Stimulated activated CD4-positive, alpha-beta T cell treated with anti-CD3 and anti-CD28 coated beads, Interleukin-2, amount 100 ng/mL, for 48 hours (primary cell): Measurements from ENCODE around the gene CCDC116.
"Not testable (repeated sequence)": the region's sequence is repeated elsewhere in the genome, so short reads cannot be mapped to it uniquely, and the experiment has no call there.

ENCODE experiments used
- DNase-seq, 2 donors: peaks; one replicate each; pipeline ENCODE4 v3.0.0-alpha.2; 2020

CCDC116 gene

DNA sequence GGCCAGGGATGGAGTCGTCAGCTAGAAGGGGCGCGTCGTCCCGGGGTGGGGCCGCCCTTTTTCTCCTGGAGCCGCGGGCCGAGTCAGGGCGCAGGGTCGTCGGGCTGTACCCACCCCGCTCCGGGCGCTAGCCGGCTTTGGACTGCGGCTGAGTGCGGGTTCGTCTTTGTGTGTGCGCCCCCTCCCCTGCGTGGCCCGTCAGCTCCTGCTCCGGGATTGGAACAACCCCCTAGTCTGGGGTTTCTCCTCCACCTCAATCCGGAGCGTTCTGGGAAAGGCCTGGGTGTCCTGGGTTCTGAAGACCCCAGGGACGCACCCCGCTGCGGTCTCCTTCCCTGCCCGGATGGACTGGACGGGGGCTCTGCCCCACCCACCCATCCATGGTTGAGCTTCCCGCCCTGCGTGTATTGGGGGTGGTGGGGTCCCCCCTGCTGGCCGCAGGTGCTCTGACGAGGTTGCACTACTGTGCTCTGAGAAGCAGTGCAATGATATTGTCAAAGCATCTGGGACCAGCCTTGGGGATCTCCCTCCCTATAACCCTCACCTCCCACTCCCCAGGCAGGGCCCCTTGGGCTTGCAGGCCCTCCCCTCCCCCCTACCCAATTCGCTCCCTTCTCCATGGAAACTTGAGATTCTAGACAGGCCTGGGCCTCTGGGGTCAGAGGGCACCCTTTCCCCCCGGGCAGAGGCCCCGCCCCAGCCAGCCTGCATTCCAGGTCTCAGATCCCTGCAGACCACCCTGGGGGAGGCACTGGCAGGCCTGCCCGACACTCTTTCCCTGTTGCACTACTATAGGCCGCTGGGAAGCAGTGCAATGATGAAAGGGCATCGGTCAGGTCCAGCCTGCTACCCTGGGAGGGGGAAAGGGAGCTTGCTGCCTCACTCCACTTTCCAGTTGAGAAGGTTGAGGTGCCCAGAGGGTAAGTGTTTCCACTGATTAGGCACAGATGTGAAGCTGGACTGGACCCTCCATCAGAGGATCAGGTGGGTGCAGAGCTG is 20.3 kb downstream of the CCDC116 start:
- DNase-seq, result no peak

DNA sequence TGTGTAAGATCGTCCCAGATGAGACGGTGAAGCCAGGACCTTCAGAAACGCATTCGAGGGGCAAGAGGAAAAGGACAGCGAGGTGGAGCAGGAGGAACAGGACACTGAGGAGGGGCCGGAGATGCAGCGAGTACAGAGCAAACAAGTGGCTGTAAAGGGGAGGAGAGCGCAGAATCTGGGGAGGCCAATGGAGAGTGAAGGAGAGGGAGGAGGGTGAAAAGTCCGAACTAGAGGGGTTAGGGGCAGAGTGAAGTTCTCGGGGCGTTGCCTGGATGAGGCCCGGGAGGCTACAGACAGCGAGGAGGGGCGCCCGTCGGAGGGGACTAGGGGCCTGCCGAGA is 24.4 kb downstream of the CCDC116 start:
- DNase-seq, result no peak

DNA sequence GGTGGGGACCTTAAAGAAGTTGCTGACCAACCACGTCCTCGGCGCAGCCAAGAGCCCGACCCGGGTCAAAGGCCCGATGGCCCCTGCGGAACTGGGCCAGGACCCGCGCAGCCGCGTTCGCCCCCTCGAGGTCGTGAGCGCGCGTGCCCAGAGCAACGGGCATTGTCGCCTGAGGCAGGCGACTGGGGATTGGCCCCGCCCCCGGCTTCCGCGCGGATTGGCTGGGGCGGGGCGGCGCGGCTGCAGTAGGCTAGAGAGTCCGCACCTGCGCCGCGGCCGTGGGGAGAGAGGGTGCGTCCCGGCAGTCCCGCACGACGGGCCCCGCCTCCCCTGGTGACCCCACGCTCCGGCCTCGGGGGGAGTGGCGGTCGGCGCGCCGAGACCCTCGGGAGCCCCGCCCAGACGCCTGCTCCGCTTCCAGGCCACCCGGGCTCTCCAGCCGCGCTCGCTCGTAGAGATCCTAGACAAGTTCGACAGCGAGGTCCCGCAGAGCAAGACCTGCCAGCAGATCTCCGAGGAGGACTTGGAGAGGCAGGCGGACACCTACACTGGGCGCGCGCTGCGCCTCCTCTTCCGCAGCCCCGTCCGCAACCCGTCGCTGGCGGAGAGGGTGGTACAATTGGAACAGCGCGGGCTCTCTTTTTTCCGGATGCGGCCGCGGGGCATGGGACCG is 24.9 kb downstream of the CCDC116 start:
- peak; percentile 72 to 75 for DNase-seq

DNA sequence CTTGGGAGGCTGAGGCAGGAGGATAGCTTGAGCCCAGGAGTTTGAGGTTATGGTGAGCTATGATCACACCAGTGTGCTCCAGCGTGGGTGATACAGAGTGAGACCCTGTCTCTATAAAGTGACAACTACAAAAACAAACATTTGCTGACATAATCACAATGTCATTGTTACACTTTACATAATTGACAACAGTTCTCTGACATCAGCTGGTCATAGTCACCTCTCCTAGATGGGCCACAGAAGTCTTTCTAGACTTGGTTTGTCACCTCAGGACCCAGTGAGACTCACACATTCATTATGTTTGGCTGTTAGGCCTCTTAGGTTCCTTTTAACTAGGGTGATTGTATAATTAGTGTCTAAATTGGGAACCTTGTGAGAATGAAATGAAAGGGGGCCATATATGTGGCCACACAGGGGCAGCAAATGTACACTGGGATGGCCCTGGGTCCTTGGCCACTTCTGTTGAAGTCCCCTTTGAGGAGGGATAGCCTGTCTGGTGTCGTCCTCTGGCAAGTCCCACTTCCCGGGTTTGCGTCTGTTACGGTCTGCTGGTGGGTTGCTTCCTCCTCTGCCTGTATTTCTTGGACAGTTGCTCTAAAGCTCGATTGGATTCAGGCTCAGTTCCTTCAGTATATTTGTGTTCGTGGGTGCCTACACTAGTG is 27.4 kb downstream of the CCDC116 start:
- no peak for DNase-seq

DNA sequence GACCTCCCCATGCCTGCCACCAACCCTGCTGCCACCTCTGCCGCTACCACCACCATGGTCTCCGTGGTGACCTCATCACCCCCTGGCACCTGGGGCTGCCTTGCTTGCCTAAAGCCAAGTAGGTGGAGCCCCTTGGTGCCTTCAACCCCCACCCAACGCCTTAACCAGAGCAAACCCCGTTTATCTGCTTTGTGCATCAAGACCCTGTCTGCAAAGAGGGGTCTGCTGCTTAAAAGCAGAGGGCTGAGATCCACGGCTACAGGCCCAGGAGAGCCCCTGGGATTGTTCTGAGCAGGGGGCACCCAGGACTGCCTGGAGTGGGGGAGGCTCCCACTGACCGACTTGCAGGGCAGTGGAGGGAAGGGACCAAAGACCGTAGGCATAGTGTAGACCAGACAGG is 28.3 kb downstream of the CCDC116 start:
- no peak for DNase-seq

DNA sequence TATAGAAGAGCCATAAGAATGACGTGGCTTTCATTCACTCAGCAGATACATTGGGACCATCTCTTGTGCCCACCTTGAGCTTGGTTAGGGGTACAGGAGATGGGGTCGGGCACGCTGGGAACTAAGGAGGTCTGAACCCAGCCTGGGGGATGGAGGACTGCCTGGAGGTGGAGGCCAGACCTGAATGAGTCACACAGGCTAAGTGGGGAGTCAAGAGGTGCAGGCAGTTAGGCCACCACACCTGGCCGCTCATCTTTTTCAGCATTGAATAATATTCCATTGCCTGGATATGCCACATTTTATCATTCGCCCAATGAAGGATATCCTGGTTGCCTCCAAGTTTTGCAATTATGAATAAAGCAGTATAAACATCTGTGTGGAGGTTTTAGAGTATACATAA is 29.4 kb downstream of the CCDC116 start:
- DNase-seq, result no peak

DNA sequence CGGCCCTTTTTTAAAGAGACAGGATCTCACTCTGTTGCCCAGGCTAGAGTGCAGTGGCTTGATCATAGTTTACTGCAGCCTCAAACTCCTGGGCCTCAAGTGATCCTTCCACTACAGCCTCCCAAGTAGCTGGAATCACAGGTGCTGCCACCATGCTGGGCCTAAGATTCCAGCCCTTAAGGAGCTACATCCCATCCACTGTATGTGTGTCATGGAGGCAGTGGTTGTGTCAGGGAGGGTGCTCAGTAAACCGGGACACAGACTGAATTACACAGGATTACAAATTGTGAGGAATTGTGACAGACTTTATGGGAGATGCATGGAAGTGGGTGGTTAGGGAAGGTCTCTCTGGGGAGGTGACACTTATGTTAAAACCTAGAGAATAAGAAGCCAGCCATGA is 31.2 kb downstream of the CCDC116 start:
- no peak for DNase-seq

DNA sequence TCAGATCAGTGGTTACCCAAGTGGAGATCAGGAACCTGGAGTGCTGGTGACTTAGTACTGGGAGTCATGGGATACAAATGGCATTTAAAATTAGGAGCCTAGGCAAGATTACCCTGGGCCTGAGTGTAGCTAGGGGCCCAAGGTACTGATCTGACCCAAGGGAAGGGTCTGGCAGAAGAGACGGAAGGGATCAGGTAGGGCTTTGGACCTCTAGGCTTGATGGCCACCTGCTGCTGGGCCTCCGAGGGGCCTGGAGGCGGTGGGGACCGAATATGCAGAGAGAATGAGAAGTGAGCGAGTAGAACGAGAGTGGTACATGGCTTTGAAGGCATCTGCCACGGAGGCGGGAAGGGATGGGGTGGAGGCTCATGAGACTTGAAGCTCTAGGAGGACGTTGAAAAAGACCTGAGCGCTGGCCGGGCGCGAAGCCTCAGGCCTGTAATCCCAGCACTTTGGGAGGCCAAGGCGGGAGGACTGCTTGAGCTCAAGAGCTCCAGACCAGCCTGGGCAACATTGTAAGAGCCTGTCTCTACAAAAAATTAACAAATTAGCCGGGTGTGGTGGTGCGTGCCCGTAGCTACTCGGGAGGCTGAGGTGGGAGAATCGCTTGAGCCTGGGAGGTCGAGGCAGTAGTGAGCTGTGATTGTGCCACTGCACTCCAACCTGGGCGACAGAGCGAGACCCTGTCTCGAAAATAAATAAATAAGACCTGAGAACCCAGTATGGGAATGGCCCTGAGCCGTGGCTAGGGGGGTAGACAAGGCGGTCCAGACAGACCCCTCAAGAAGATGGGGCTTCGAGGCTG is 32.7 kb downstream of the CCDC116 start:
- no peak for DNase-seq

DNA sequence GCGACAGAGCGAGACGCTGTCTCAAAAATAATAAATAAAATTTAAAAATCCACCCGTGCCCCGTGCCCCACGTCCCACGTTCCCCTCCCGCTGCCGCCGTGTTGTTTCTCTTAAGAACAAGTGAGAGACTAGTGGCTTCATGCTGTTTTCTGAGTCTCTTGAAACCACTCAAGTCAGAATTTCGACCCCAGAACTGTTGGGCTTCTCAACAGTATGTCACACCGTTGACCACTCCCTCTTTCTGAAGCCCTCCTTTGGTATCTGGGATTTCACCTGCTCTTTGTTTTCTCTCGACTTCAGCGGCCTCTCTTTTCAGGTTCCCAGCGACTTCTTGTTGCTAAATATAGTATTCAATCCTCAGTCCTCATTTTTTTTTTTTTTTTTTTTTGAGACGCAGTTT is 34.2 kb downstream of the CCDC116 start:
- DNase-seq, result no peak

DNA sequence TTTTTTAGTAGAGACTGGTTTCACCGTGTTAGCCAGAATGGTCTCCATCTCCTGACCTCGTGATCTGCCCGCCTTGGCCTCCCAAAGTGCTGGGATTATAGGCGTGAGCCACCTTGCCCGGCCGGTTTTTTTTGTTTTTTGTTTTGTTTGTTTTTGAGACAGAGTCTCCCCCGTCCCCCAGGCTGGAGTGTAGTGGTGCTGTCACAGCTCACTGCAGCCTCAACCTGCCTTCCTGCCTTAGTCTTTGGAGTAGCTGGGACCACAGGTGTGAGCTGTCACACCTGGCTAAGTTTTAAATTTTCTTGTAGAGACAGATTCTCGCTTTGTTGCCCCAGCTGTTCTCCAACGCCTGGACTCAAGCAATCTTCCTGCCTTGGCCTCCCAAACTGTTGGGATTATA is 36.5 kb downstream of the CCDC116 start:
- no peak for DNase-seq

DNA sequence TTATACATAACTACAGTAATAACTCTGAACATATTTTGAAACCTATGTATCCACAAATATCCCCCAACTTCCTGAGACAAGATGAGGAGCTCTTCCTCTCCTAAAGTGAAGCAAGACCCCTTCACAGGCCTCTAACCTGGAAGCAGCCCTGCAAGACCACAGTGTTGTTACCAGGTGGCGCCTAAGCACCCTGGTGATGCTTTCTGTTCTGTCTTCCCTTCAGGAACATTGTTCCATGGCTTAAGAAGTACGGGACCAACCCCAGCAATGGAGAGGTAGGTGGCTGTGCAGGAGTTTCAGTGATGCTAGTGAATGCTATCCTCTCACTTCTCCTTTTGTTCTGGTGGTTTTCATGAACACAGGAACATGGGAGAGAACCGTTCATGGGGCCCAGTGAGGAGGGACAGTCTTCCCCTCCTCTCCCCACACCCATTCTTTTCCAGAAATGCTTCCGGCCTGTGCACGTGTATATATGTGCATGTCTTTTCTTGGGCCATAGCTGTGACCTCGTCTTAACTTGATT is 39.6 kb downstream of the CCDC116 start:
- DNase-seq, result no peak

DNA sequence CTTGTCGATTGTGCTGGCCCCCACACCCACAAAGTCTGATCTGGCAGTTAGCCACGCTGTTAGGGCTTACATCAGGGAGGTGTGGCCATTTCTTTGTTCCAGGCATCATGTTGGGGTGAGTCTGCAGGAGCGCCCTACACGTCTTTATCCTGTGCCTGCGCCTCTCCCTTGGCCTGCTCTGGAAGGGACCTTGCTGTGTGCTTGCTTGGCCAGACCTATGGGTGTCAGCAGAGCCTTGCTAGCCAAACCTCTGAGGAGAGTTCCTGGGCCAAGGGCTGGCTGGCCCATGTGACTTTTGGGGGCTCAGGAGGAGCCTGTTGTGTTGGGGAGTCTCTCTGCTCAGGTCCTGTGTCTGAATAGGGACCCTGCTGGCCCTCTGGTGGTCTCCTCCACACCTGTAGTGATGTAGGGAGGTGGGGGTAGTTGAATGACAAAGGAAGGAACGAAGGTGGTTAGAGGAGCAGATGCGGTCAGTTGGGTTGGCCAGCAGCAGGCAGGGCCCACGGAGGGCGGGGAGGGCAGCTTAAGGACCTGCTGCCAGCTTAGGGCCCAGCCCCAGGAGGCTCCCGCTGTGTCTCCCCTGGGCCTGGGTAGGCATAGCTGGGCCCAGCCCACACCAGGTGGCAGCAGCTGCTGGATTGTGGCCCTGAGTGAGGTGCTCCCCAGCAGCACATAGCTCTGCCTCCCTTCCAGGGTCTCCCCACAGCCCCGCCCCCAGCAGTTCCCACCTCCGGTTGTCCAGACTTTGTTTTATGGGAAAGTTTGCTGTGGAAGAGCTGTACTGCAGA is 41.2 kb downstream of the CCDC116 start:
- no peak for DNase-seq

DNA sequence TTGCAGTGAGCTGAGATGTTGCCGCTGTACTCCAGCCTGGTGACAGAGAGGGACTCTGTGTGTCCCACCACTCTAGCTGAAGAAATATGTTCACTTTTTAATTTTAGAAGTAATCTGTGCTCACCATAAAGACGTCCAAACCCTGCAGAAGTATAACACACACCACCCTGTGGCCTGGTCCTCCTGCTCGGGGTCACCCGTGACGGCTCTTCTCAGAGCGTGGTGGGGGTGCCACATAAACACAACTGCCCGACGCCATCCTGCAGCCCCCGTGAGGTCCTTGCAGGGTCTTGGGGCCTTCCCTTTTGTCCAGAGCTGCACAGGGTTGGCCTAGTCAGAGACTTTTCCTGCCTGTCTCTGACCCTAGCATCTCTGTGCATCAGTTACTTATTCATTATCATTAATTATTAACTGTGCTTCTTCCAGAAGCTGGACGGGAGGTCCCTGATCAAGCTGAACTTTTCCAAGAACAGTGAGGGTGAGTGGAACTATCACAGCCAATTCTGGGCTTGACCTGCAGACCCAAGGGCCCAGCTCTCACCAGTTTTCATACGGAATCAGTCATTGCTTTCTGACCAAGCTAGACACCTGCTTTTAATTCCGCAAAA is 42.2 kb downstream of the CCDC116 start:
- DNase-seq, result no peak

DNA sequence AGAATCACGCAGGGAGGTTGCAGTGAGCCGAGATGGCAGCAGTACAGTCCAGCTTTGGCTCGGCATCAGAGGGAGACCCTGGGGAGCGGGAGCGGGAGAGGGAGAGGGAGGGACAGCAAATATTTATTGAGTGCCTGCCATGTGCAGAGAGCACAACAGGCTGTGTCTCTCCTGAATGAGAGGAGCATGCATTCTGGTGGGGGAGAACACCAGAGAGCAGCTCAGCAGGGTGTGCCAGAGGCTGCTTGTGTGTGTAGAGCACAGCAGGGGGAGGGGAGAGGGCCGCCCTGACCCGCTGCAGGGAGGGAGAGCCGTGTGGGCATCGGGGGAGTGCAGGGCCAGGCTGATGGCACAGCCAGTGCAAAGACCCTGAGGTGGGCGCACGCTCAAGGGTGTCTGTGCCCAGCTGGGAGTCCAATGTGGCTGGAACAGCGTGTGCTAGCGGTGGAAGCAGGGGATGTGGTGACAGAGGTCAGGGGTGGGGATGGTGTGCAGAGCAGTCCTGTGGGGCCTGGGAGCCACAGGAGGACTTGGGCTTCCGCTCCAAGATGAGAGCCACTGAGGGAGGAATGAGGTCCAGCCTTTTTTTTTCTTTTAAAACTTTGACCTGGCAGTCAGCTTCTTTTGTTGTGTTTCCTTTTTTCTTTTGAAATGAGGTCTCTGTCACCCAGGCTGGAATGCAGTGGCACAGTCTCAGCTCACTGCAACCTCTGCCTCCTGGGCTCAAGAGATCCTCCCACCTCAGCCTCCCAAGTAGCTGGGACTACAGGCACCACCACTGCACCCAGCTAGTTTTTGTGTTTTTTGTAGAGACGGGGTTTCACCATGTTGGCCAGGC is 45.3 kb downstream of the CCDC116 start:
- DNase-seq, result no peak

DNA sequence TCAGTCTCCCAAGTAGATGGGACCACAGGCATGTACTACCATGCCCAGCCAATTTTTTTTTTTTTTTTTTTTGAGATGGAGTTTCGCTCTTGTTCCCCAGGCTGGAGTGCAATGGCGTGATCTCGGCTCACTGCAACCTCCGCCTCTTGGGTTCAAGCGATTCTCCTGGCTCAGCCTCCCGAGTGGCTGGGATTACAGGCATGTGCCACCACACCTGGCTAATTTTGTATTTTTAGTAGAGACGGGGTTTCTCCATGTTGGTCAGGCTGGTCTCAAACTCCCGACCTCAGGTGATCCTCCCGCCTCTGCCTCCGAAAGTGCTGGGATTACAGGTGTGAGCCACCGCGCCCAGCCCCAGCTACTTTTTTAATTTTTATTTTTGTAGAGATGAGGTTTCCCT is 46.3 kb downstream of the CCDC116 start:
- not testable (repeated sequence) for DNase-seq

DNA sequence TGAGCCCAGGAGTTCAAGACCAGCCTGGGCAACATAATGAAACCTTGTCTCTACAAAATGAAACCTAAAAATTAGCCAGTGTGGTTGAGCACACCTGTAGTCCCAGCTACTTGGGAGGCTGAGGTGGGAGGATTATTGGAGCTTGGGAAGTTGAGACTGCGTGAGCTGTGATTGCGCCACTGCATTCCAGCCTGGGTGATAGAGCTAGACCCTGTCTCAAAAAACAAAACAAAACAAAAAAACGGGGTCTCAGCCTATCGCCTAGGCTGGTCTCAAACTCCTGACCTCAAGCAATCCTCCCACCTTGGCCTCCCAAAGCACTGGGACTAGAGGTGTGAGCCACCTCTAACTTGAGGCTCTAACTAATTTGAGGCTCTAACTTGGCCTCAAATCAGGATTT is 46.8 kb downstream of the CCDC116 start:
- no peak for DNase-seq

DNA sequence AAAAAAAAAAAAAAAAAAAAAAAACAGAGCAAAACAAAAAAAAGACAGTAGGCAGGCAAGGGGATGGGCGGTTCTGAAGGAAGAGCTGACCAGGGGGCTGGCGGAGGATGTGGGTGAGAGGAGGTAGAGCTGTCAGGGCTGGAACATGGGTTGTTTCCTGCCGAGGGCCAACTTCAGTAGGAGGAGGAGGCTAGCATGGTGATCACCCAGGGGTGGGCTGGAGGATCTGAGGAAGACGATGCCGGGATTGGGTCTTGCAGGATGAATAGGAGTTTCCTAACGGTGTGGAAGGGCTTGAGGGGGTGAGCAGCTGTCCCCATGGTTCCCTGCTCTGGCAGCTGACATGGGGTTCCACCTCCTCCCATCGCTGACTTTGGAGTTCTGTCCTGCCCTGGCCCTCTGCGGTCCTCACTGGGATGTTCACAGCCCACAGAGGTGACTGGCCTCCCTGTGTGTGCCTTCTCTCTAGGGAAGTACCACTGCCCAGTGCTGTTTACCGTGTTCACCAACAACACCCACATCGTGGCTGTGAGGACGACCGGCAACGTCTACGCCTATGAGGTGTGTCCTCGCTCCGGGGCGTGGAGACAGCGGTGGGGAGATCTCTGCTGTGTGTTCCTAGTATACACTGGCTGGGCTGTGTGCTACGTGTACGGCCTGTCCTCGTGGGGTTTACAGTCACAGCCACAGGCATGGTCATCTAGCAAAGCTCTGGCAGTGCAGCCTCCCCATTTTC is 48.4 kb downstream of the CCDC116 start:
- no peak for DNase-seq

DNA sequence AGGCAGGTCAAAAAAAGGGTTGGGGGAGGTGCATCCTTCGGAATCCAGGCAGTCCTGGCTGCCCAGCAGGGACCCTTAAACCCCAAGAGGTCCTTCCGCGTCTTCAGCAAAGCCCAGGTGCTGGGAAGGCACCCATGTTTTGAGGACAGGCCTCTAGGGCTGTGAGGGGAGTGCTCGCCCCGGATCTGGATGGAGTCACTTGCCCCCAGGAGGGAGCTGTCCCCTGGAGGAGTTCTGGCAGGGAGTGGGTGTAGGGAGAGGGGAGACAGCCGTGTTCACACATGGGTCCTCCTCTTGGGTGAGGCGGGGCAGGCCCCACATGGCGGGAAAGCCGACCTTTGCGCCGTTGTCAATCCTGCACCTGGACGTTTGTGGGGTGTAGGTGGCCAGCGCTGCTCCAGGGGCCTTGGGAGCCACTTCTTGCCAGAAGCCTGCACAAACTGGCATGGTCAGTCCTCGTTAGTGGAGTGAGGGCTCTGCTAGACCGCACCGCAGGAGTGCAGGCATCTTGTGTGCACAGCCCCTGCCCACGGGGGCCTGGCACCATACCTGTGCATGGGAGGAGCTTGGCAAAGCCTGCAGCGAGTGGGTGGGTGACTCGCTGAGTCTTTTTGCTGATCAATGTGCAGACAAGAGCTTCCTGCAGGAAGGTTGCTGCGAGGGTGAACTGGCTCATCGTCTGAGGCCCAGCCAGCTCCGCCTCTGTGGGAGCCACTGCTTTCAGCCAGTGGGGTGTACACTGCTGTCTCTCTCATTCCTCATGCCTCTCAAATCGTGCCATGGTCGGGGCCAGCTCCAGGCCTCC is 49.2 kb downstream of the CCDC116 start:
- DNase-seq, result no peak
